Keratinocyte (primary cell): Measurements from ENCODE around the gene DIAPH1. TPM values are rescaled to one million over a fixed set of nuclear protein-coding genes. Genes with fewer than 3 reads are reported as not detected.

Source experiments
- DNase-seq: peaks from one replicate; pipeline ENCODE4 v3.0.0-alpha.2; 2011; ENCODE audit warnings: low read depth, missing footprints, low spot score
- FAIRE-seq: peaks from 2 replicates; lab custom pipeline; 2011; peaks lifted over from hg19 to GRCh38; lab: Jason Lieb, UNC
- H2AFZ ChIP-seq: 2 replicates; pipeline ENCODE4 v1.6.0; 2012; ENCODE audit warnings: low read length, control low read depth, inconsistent platforms; ENCODE audit not compliant: control insufficient read depth
- H3K27ac ChIP-seq: 2 replicates; pipeline ENCODE4 v1.5.1; 2011; ENCODE audit warnings: low read length; ENCODE audit not compliant: control insufficient read depth, insufficient read depth
- H3K27me3 ChIP-seq: 3 replicates; pipeline ENCODE4 v1.6.0; 2011; ENCODE audit warnings: low read length; ENCODE audit not compliant: control insufficient read depth, insufficient read depth; ENCODE audit errors: extremely low read depth
- H3K36me3 ChIP-seq, 2 experiments: 2 replicates in 1 of 2; 3 replicates in 1 of 2; pipeline ENCODE4 v1.5.1; 2011; ENCODE audit warnings: low read length in 2 of 2, mild to moderate bottlenecking in 1 of 2; ENCODE audit not compliant: control insufficient read depth in 2 of 2, insufficient read depth in 2 of 2; ENCODE audit errors: extremely low read depth in 1 of 2
- H3K4me1 ChIP-seq: 3 replicates; pipeline ENCODE4 v1.5.1; 2011; ENCODE audit warnings: low read length; ENCODE audit not compliant: control insufficient read depth, insufficient read depth; ENCODE audit errors: extremely low read depth
- H3K4me2 ChIP-seq: 3 replicates; pipeline ENCODE4 v1.6.0; 2011; ENCODE audit warnings: low read depth, low read length; ENCODE audit not compliant: control insufficient read depth, insufficient read depth; ENCODE audit errors: extremely low read depth
- H3K4me3 ChIP-seq, 3 experiments: fragments of 200-600 bp in 1 of 3; sonication (generic) in 1 of 3; 2 replicates in 2 of 3; 3 replicates in 1 of 3; pipeline ENCODE4 v1.5.1; 2011 to 2016; ENCODE audit warnings: low read length in 3 of 3, mild to moderate bottlenecking in 3 of 3, control low read depth in 2 of 3, inconsistent platforms in 1 of 3, low read depth in 1 of 3, mixed read lengths in 1 of 3, mixed run types in 1 of 3, moderate library complexity in 1 of 3; ENCODE audit not compliant: control insufficient read depth in 2 of 3, insufficient read depth in 2 of 3; ENCODE audit errors: extremely low read depth in 1 of 3
- H3K79me2 ChIP-seq: 2 replicates; pipeline ENCODE4 v1.6.0; 2012; ENCODE audit warnings: low read length; ENCODE audit not compliant: control insufficient read depth, insufficient read depth
- H3K9ac ChIP-seq: 3 replicates; pipeline ENCODE4 v1.6.0; 2011; ENCODE audit warnings: low read length; ENCODE audit not compliant: control insufficient read depth, insufficient read depth; ENCODE audit errors: extremely low read depth
- H3K9me1 ChIP-seq: 3 replicates; pipeline ENCODE4 v1.6.0; 2011; ENCODE audit warnings: low read length; ENCODE audit not compliant: control insufficient read depth, insufficient read depth; ENCODE audit errors: extremely low read depth
- H3K9me3 ChIP-seq: 2 replicates; pipeline ENCODE4 v1.5.1; 2012; ENCODE audit warnings: low read depth, low read length; ENCODE audit not compliant: control insufficient read depth
- H4K20me1 ChIP-seq: 3 replicates; pipeline ENCODE4 v1.6.0; 2011; ENCODE audit warnings: low read length; ENCODE audit not compliant: control insufficient read depth, insufficient read depth; ENCODE audit errors: extremely low read depth
- CTCF ChIP-seq, 3 experiments: IDR thresholded peaks in 1 of 3; conservative IDR thresholded peaks in 1 of 3; optimal IDR thresholded peaks in 1 of 3; 2 replicates in 2 of 3; 3 replicates in 1 of 3; pipeline versions ENCODE3 to v1.5.1; 2011; ENCODE audit warnings: low read length in 3 of 3, mild to moderate bottlenecking in 3 of 3, moderate library complexity in 2 of 3, control low read depth in 1 of 3, inconsistent platforms in 1 of 3; ENCODE audit not compliant: insufficient read depth in 2 of 3; ENCODE audit errors: extremely low read depth in 1 of 3
- EZH2 ChIP-seq: IDR thresholded peaks from one replicate; pipeline ENCODE4 v1.6.1; 2012; ENCODE audit warnings: inconsistent platforms, mild to moderate bottlenecking, low read length, moderate library complexity
- dilution Hi-C: fragments of 300-500 bp; cut with MboI; formaldehyde crosslinking; loops from one replicate; pipeline ENCODE4 v1.7.0; 2020; ENCODE audit warnings: low sequenced_read_pairs; ENCODE audit not compliant: extremely low pct_ligation_motif_present
- polyA plus RNA-seq, 5 experiments: library from polyadenylated mRNA; depleted of rRNA in 3 of 5; stranded (reverse) in 3 of 5; stranded (forward) in 1 of 5; unstranded in 1 of 5; fragments of >200 nt; gene quantifications; 1 replicate in 1 of 5; 2 replicates in 3 of 5; 3 replicates in 1 of 5; pipeline versions ENCODE4 v1.2.1 to v1.2.3, GENCODE V29; 2011 to 2012; ENCODE audit warnings: missing spikeins in 2 of 5, low read depth in 1 of 5, low replicate concordance in 1 of 5

Gene DIAPH1
- polyA plus RNA-seq, 1 donor (not counting 4 experiments of a cell fraction or from before 2014, with no cell fraction given) = 72.0 TPM

- Histone ChIP-seq H3K9me3 (no peaks in the 10 kb centered on the region), H3K4me2 (no peak overlapping the region), H3K4me1 (peaks cover 7% of the 10 kb centered on the region), H3K9ac (no peak overlapping the region), H3K36me3 (no peaks in the 10 kb centered on the region), H3K27ac (no peak overlapping the region), H3K27me3 (no peaks in the 10 kb centered on the region), H4K20me1 (no peaks in the 10 kb centered on the region), H3K4me3 (no peak overlapping the region), H3K9me1 (no peaks in the 10 kb centered on the region), H3K79me2 (no peaks in the 10 kb centered on the region), H2AFZ (no peak overlapping the region)
- dilution Hi-C loops = no loop called here
- no peak for FAIRE-seq
- no peak for DNase-seq
- TF ChIP-seq CTCF (optimal IDR thresholded peaks at IDR 0.05 in 1 of 3, IDR thresholded peaks at IDR 0.05 in 1 of 3, conservative IDR thresholded peaks at IDR 0.05 in 1 of 3; ENCODE audit: extremely low read depth in 1 of 3, insufficient read depth in 2 of 3, low read length in 3 of 3) = no peak
- no peak for TF ChIP-seq EZH2
Observed at GRCh38 chr5:141662028-141662427, 43.2 kb upstream of the DIAPH1 start.

DNA sequence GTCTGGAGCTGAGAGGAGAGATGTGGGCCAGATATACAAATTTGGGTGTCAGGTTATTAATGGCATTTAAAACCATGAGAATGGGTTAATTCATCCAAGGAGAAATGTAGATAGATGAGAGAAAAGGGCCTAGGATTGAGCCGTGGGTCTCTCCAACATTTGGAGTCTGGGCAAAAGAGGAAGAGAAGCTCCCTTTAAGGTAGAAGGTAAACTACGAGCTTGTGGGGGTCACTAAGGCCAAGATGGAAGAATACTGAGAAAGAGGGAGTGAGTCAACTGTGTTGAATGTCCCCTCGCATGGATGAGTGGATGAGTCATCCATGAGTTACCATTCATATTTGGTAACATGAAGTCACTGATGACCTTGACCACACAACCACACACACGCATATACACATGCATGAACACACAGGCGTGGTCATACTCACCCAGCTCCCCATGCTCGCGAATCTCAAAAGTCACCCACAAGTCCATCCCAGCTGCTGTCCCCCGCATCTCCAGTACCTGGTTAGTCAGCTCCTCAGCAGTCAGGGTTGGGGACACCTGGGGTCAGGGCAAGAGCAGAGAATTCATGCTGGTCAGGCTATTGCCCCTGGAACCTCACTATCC lies 39.2 kb upstream of the DIAPH1 start:
- Histone ChIP-seq H3K9ac (no peak overlapping the region), H3K9me1 (no peaks in the 10 kb centered on the region), H3K27ac (peak overlapping the region; percentile 51), H3K36me3 (no peaks in the 10 kb centered on the region), H4K20me1 (no peaks in the 10 kb centered on the region), H3K79me2 (no peaks in the 10 kb centered on the region), H3K27me3 (no peaks in the 10 kb centered on the region), H3K9me3 (no peaks in the 10 kb centered on the region), H2AFZ (no peak overlapping the region), H3K4me3 (no peak overlapping the region), H3K4me2 (no peak overlapping the region), H3K4me1 (peaks cover 7% of the 10 kb centered on the region)
- dilution Hi-C loops = no loop called here
- no peak for TF ChIP-seq EZH2
- TF ChIP-seq CTCF (optimal IDR thresholded peaks at IDR 0.05 in 1 of 3, IDR thresholded peaks at IDR 0.05 in 1 of 3, conservative IDR thresholded peaks at IDR 0.05 in 1 of 3; ENCODE audit: extremely low read depth in 1 of 3, insufficient read depth in 2 of 3, low read length in 3 of 3) = no peak
- DNase-seq (peak; percentile 80), FAIRE-seq (no peak)
